Anterior cingulate cortex (tissue), 58 donors: ENCODE data around the gene SLC1A4.

ENCODE experiments used
- DNase-seq, 58 donors: peaks; one replicate each; lab custom pipeline; 2025; lab: John Stamatoyannopoulos, UW

SLC1A4 gene

DNA sequence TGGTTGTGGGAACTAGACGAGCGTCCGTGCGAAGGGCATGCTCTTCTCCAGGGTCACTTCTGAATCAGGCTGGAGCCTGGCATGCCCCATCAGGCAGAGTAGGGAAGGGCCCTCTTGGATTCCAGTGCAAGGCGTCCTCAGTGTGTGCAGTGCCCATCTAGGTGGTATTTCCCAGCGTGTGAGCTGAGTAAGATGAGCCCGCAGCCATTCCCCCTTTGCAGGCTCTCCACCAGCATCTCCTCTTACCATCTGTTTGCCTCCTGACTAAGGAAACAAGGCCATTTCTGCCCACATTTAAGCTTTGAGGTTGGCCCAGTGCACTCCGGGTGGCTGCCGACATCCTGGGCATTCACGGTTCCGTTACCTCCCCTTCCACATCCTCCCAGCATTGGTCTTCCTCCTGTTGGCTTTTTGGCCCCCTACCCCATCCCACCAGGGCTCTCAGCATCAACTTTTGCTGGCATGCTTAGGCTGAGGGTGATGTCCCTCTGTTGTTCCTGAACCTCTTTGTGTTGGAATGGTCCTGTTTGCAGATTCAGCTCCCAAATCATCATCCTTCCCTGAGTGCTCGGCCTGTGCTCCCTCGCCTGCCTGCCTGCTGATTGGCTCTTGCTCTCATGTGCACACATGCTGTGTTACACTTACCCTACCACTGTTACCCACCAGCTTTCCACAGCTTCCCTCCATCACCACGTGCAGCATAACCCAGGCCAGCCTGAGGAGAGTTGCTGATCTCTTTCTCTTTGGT lies 78.8 kb downstream of the SLC1A4 start:
- no peak for DNase-seq

DNA sequence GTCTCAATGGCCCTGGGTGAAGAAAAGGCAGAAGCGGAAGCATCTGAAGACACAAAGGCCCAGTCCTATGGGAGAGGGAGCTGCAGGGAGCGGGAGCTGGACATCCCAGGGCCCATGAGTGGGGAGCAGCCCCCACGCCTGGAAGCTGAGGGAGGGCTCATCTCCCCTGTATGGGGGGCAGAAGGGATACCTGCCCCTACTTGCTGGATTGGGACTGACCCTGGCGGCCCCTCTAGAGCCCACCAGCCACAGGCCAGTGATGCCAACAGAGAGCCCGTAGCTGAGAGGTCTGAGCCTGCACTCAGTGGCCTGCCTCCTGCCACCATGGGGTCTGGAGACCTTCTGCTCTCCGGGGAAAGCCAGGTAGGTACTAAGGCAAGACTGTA lies 80.2 kb downstream of the SLC1A4 start:
- DNase-seq, result no peak

DNA sequence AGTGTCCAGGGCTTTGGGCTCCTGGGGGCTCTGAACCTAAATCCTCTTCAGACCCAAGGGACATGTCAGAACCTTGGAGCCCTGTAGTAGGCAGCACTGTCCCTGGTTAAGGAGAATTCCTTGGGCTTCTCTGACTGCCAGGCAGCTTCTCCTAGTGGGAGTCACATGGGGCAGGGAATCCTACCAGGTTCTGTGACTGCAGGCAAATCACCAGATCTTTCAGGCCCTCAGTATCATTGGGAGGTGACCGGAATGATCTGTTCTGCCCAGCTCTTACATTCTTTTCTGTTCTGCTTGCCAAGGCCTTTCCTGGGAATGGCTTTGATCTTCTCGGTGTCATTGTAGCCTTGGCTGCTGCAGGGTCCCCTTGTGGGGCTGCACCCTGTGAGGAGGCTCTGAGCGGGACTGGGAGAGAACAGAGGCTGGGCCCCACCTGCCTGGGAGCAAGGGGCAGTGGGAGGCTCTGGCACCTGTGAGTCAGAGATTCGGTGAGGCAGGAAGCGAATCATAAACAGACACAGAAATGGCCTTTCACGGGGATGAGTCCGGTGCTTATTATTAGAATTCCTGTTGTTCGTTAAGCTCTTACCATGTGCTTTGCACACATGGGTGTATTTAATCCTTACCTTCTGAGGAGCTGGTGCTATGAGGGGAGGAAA lies 81.1 kb downstream of the SLC1A4 start:
- peak in 3 of 58 donors; percentile 7 to 37 (median 27) for DNase-seq

DNA sequence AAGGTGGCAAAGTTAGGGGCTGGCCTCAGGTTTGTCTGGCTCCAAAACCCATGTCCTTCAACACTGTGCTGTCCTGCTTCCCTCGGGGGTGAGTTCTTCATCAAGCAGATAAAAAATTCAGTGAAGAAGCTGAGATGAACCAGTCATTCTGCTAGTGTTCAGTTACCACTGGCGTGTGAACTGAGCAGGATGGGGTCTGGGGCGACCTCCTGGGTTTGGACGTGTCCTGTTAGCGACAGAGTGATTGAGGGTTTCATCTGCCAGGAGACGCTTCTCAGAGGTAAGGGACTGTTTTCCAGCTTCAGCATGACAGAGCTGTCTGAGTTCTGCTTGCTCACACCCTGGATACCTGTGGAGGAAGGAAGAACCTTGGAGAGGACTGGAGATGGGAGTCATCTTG lies 81.7 kb downstream of the SLC1A4 start:
- no peak for DNase-seq

DNA sequence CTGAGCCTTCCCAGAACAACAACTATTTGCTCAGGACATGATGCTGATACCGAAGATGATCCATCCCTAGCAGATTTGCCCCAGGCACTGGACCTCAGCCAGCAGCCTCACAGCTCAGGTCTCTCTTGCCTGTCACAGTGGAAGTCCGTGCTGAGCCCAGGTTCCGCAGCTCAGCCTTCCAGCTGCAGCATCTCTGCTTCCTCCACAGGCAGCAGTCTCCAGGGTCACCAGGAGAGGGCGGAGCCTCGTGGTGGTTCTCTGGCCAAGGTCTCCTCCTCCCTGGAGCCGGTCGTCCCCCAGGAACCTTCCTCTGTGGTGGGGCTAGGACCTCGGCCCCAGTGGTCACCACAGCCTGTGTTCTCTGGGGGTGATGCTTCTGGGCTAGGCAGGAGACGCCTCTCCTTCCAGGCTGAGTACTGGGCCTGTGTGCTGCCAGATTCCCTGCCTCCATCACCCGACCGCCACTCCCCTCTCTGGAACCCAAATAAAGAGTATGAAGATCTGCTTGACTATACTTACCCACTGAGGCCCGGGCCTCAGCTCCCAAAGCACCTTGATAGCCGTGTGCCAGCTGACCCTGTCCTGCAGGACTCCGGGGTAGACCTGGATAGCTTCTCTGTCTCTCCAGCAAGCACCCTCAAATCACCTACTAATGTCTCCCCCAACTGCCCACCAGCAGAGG lies 82.4 kb downstream of the SLC1A4 start:
- DNase-seq, result no peak

DNA sequence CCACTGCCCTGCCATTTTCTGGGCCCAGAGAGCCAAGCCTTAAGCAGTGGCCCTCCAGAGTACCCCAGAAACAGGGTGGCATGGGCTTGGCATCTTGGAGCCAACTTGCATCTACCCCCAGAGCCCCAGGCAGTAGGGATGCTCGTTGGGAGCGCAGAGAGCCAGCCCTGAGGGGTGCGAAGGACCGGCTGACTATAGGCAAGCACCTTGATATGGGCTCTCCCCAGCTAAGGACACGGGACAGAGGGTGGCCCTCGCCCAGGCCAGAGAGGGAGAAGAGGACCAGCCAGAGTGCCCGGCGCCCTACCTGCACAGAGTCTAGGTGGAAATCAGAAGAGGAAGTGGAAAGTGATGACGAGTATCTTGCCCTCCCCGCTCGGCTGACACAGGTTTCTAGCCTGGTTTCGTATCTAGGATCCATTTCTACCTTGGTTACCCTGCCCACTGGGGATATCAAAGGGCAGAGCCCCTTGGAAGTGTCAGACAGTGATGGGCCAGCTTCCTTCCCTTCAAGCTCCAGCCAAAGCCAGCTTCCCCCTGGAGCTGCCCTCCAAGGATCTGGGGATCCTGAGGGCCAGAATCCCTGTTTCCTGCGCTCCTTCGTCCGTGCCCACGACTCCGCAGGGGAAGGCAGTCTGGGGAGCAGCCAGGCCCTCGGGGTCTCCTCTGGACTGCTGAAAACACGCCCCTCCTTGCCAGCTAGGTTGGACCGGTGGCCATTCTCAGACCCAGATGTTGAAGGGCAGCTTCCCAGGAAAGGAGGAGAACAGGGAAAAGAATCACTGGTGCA lies 83.2 kb downstream of the SLC1A4 start:
- no peak for DNase-seq
